OCI-LY3 (cell line): ENCODE results near the gene CRIM1.

ENCODE experiments used
- H2AFZ ChIP-seq: fragments of 200-600, 300-600 bp; shearing (Covaris generic); 2 replicates; pipeline ENCODE4 v1.6.0; 2014; ENCODE audit warnings: antibody characterized with exemption, low read depth, low read length
- H3K27ac ChIP-seq: fragments of 200-600, 300-600 bp; sonication (generic); 2 replicates; pipeline ENCODE4 v1.5.1; 2014; ENCODE audit warnings: mild to moderate bottlenecking, low read length, moderate library complexity, mixed read lengths
- H3K27me3 ChIP-seq: fragments of 200-600, 300-600 bp; sonication (generic); 2 replicates; pipeline ENCODE4 v1.6.1; 2014; ENCODE audit warnings: low read depth, low read length, mixed read lengths
- H3K36me3 ChIP-seq: fragments of 200-600, 300-600 bp; sonication (generic); replicated peaks from 2 replicates; pipeline ENCODE3; 2014; ENCODE audit warnings: low read depth, low read length, mixed read lengths
- H3K4me1 ChIP-seq: fragments of 300-600, 200-600 bp; sonication (generic); 2 replicates; pipeline ENCODE4 v1.6.1; 2014; ENCODE audit warnings: low read length, mixed read lengths
- H3K4me2 ChIP-seq: fragments of 200-600, 300-600 bp; sonication (generic); 2 replicates; pipeline ENCODE4 v1.6.1; 2014; ENCODE audit warnings: low read length, mixed read lengths
- H3K4me3 ChIP-seq: fragments of 300-600, 200-600 bp; sonication (generic); 2 replicates; pipeline ENCODE4 v1.5.1; 2014; ENCODE audit warnings: antibody characterized with exemption, mild to moderate bottlenecking, low read length, moderate library complexity
- H3K79me2 ChIP-seq: fragments of 300-600, 200-600 bp; shearing (Covaris generic); 2 replicates; pipeline ENCODE4 v1.6.1; 2014; ENCODE audit warnings: mild to moderate bottlenecking, low read length, mixed read lengths
- H3K9ac ChIP-seq: fragments of 300-600, 200-600 bp; shearing (Covaris generic); 2 replicates; pipeline ENCODE4 v1.6.0; 2014; ENCODE audit warnings: mild to moderate bottlenecking, low read length, moderate library complexity
- H3K9me3 ChIP-seq: fragments of 200-600, 300-600 bp; shearing (Covaris generic); 2 replicates; pipeline ENCODE4 v1.6.1; 2014; ENCODE audit warnings: low read length, mixed read lengths; ENCODE audit not compliant: insufficient read depth
- H4K20me1 ChIP-seq: fragments of 200-600, 300-600 bp; sonication (generic); 2 replicates; pipeline ENCODE4 v1.6.1; 2016; ENCODE audit warnings: low read length, mixed read lengths; ENCODE audit not compliant: insufficient read depth
- CTCF ChIP-seq: fragments of 200-600, 300-600 bp; sonication (generic); IDR thresholded peaks from 2 replicates; pipeline ENCODE4 v1.5.1; 2014; ENCODE audit warnings: antibody characterized with exemption, low read length, low read depth
- EZH2phosphoT487 ChIP-seq: fragments of 200-600 bp; shearing (Covaris generic); IDR thresholded peaks from 2 replicates; pipeline ENCODE4 v1.6.1; 2018; ENCODE audit warnings: antibody characterized with exemption, mixed run types, low read depth

CRIM1 gene

GRCh38 chr2:36565712-36566111 lies 210.1 kb downstream of the CRIM1 start:
- TF ChIP-seq CTCF (no peak), EZH2phosphoT487 (no peak)
- Histone ChIP-seq H3K4me1 (no peaks in the 10 kb centered on the region), H3K27ac (no peak overlapping the region), H3K36me3 (peaks cover 17% of the 10 kb centered on the region), H3K4me2 (no peak overlapping the region), H4K20me1 (no peaks in the 10 kb centered on the region), H3K27me3 (no peaks in the 10 kb centered on the region), H2AFZ (no peak overlapping the region), H3K9me3 (no peaks in the 10 kb centered on the region), H3K4me3 (no peak overlapping the region), H3K79me2 (no peaks in the 10 kb centered on the region), H3K9ac (no peak overlapping the region)

- no peaks in the 10 kb centered on the region for H3K79me2 ChIP-seq
- no peak for TF ChIP-seq CTCF
- TF ChIP-seq EZH2phosphoT487, result no peak
- no peaks in the 10 kb centered on the region for H3K27me3 ChIP-seq
- no peak overlapping the region for H2AFZ ChIP-seq
- H3K9ac ChIP-seq, result no peak overlapping the region
- H3K36me3 ChIP-seq, result peaks cover 13% of the 10 kb centered on the region
- H4K20me1 ChIP-seq, result no peaks in the 10 kb centered on the region
- no peak overlapping the region for H3K4me3 ChIP-seq
- no peaks in the 10 kb centered on the region for H3K9me3 ChIP-seq
- H3K4me1 ChIP-seq, result no peaks in the 10 kb centered on the region
- H3K27ac ChIP-seq, result no peak overlapping the region
- no peak overlapping the region for H3K4me2 ChIP-seq
Measured at GRCh38 chr2:36566887-36567286, 211.3 kb downstream of the CRIM1 start.

GRCh38 chr2:36567711-36568408 lies 212.3 kb downstream of the CRIM1 start:
- H3K4me2 ChIP-seq, result no peak overlapping the region
- no peaks in the 10 kb centered on the region for H3K9me3 ChIP-seq
- no peaks in the 10 kb centered on the region for H4K20me1 ChIP-seq
- no peaks in the 10 kb centered on the region for H3K79me2 ChIP-seq
- no peak overlapping the region for H2AFZ ChIP-seq
- no peak overlapping the region for H3K27ac ChIP-seq
- H3K27me3 ChIP-seq, result no peaks in the 10 kb centered on the region
- no peak overlapping the region for H3K9ac ChIP-seq
- TF ChIP-seq CTCF (no peak), EZH2phosphoT487 (no peak)
- H3K4me1 ChIP-seq, result no peaks in the 10 kb centered on the region
- H3K36me3 ChIP-seq, result peaks cover 13% of the 10 kb centered on the region
- no peak overlapping the region for H3K4me3 ChIP-seq

- Histone ChIP-seq H3K9me3 (no peaks in the 10 kb centered on the region), H3K4me3 (no peak overlapping the region), H3K79me2 (no peaks in the 10 kb centered on the region), H3K4me2 (no peak overlapping the region), H3K27me3 (no peaks in the 10 kb centered on the region), H3K9ac (no peak overlapping the region), H3K4me1 (no peaks in the 10 kb centered on the region), H3K27ac (no peak overlapping the region), H4K20me1 (no peaks in the 10 kb centered on the region), H3K36me3 (peaks cover 13% of the 10 kb centered on the region), H2AFZ (no peak overlapping the region)
- TF ChIP-seq EZH2phosphoT487 (no peak), CTCF (no peak)
Measured at GRCh38 chr2:36568516-36569246, 213.1 kb downstream of the CRIM1 start.
